ENCODE measurements around the gene ATXN7L1. TPM values are rescaled to one million over a fixed set of nuclear protein-coding genes. Genes with fewer than 3 reads are reported as not detected.

Gene ATXN7L1
- total and polyA plus RNA-seq, 2 of the 13 experiments (the other 11 are each of a cell fraction or from before 2014, with no cell fraction given), result 4.1 to 7.8 TPM

GRCh38 chr7:105806592-105807447 lies 69.6 kb downstream of the ATXN7L1 start:
- TF ChIP-seq ZFP36L2 (CRISPR knock-in tag; IDR thresholded peaks at IDR 0.05), result no peak
- TF ChIP-seq USF2 (IDR thresholded peaks at IDR 0.05; ENCODE audit: low read depth, low read length), result no peak
- TF ChIP-seq USF2 (CRISPR knock-in tag; IDR thresholded peaks at IDR 0.05; ENCODE audit: borderline replicate concordance), result no peak
- no peak for TF ChIP-seq BCL3 (CRISPR knock-in tag; IDR thresholded peaks at IDR 0.05)
- no peak for TF ChIP-seq GZF1 (CRISPR knock-in tag; IDR thresholded peaks at IDR 0.05)
- no peak for TF ChIP-seq CEBPZ (IDR thresholded peaks at IDR 0.05; ENCODE audit: low read length)
- BruUV-seq (replicated peaks), result no TSS peak
- Histone ChIP-seq H4K20me1 (ENCODE audit: insufficient read depth, low read length) (no peaks in the 10 kb centered on the region; the same call in 1 of the 2 replicates), H3K27me3 (ENCODE audit: control insufficient read depth in 1 of 2, insufficient read depth in 2 of 2, low read length in 2 of 2) (no peaks in the 10 kb centered on the region), H3K4me1 (ENCODE audit: insufficient read depth, low read length) (peaks cover 35% of the 10 kb centered on the region), H3K4me2 (ENCODE audit: low read depth, low read length) (no peak overlapping the region), H3K27ac (ENCODE audit: extremely low read length, insufficient read depth, low read length) (no peak overlapping the region), H3K79me2 (ENCODE audit: insufficient read depth, low read length) (no peaks in the 10 kb centered on the region), H3K9me3 (ENCODE audit: low read length) (no peaks in the 10 kb centered on the region), H3K9ac (ENCODE audit: insufficient read depth, low read depth, low read length) (no peak overlapping the region), H3K36me3 (replicated peaks in 1 of 2; ENCODE audit: control insufficient read depth in 1 of 2, insufficient read depth in 2 of 2, low read length in 2 of 2) (no peaks in the 10 kb centered on the region), H3K4me3 (replicated peaks in 1 of 3; ENCODE audit: insufficient read depth in 1 of 3, low read depth in 2 of 3, low read length in 3 of 3) (no peak overlapping the region), H2AFZ (ENCODE audit: low read length) (no peak overlapping the region)
- FAIRE-seq (no peak), ATAC-seq (no peak), DNase-seq (ENCODE audit: low spot score) (no peak)
- intact Hi-C loops (cut with micrococcal nuclease; ENCODE audit: unreplicated experiment), result no loop called here
- 88% methylated on average over 5 of the region's 5 CpGs for WGBS (ENCODE audit: low lambda C conversion rate)
- CTCF ChIA-PET (ENCODE audit: low intra/inter-chr PET ratio, low total read pairs), result no interaction called here
- in situ Hi-C loops (cut with HindIII; ENCODE audit: extremely low pct_ligation_motif_present, low pct_unique_long_range_greater_than_20kb), result no loop called here
- POLR2A ChIA-PET, result no interaction called here
